LNCaP clone FGC (cell line): ENCODE measurements around the gene DCAF16.
A peak's percentile ranks its signal among the peaks of the same experiment; 100 is the strongest.

Experiments used
- DNase-seq: peaks from one replicate; pipeline ENCODE4 v3.0.0-alpha.2; 2011; ENCODE audit warnings: low read depth
- H3K4me3 ChIP-seq: 2 replicates; pipeline ENCODE4 v1.5.1; 2011; ENCODE audit warnings: mild to moderate bottlenecking, low read depth, low read length, control low read depth
- TF ChIP-seq, protein P1 (sequence below): IDR thresholded peaks from 2 replicates; pipeline ENCODE4 v1.5.1; 2012; ENCODE audit warnings: mild to moderate bottlenecking; ENCODE audit not compliant: control insufficient read depth, insufficient read depth; ENCODE audit errors: extremely low read depth

Gene DCAF16

DNA sequence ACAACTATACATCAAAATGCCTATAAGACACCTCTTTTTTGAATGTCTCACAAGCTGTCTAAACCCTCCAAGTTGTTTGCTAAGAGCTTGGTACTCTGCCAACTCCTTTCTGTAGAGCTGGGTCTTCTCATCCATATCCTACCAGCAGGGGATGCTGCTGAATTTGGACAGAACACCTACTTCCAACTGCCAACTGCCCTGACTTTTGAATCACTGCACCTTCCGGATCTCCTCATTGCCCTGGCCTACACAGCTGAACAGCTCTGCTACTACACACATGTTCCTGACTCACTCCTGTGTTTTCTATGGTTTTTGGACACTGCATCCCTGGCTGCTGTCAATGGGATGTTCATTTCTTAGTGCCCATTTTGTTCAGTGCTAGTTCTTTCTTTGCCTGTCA, 47.8 kb downstream of the DCAF16 start:
- TF ChIP-seq, protein P1, sequence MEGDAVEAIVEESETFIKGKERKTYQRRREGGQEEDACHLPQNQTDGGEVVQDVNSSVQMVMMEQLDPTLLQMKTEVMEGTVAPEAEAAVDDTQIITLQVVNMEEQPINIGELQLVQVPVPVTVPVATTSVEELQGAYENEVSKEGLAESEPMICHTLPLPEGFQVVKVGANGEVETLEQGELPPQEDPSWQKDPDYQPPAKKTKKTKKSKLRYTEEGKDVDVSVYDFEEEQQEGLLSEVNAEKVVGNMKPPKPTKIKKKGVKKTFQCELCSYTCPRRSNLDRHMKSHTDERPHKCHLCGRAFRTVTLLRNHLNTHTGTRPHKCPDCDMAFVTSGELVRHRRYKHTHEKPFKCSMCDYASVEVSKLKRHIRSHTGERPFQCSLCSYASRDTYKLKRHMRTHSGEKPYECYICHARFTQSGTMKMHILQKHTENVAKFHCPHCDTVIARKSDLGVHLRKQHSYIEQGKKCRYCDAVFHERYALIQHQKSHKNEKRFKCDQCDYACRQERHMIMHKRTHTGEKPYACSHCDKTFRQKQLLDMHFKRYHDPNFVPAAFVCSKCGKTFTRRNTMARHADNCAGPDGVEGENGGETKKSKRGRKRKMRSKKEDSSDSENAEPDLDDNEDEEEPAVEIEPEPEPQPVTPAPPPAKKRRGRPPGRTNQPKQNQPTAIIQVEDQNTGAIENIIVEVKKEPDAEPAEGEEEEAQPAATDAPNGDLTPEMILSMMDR = peak; percentile 34
- peak; percentile 21 for DNase-seq
- no peak overlapping the region for H3K4me3 ChIP-seq

DNA sequence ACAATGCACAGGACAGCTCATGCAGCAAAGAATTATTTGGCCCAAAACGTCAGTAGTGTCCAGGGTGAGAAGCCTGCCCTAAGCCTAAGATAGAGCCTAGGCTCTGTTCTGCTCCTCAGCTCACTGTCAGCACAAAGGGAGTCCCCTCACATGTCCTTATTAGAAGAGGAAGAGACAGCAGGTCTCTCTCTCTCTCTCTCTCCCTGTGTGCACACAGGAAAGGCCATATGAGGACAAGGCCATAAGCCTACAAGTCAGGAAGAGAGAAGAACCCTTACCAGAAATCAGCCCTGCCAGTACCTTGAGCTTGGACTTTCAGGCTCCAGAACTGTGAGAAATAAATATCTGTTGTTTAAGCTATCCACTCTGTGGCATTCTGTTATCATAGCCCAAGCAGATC, 49.5 kb downstream of the DCAF16 start:
- no peak overlapping the region for H3K4me3 ChIP-seq
- no peak for DNase-seq
- TF ChIP-seq, protein P1 = no peak

DNA sequence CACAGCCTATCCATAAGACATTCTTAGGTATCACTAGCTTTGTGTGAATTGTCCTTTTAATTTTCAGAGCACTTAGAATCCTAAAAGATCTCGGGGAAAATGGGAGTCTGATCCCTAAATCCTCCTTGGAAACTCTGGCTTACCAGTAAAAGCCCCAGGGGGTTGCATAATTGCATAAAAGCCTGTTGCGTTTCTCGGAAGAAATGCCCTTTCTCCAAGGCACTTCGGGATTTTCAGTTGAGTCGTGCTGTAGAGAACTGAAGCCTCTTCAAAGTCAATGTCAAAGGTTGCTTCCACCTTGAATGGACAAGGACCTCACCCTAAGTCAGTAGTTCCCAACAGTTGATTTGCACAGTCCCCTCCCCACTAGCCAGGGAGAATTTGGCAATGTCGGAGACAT, 49.9 kb downstream of the DCAF16 start:
- DNase-seq = no peak
- H3K4me3 ChIP-seq = no peak overlapping the region
- TF ChIP-seq, protein P1 = no peak

DNA sequence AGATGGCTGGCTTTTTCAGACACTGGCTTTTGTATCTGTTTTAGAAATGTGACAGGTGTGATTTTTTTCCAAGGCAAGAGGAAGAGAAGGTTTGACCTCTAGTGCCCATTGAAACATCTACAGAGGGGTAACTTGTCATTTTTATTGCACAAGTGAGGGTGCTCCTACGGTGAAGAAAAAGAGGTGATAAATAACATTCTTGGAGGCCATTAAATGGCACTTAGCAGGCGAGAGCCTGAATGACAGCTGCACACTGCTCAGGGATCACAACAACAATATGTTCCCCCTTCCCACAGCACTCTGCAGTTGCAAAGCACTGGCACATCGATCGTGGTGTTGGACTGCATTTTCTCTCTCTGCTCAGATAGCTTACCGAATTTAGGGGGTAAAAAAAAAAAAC, 52.1 kb downstream of the DCAF16 start:
- no peak overlapping the region for H3K4me3 ChIP-seq
- no peak for DNase-seq
- TF ChIP-seq, protein P1 = no peak

DNA sequence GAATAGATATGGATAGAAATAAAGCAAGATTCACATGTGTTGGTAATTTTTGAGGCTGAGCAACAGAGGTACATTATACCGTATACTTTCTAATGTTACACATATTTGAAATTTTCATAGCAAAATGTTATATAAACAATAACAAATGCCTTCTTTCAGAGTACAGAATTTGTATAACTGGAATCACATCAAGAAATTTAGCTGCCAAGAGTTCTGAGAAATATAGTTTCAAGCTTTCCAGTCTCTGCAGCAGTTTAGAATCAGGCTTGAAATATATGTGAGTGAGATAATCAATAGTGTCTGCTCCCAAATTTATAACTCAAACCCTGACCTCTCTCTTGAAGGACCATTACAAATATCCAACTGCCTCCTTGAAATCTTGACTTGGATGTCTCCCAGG, 52.9 kb downstream of the DCAF16 start:
- DNase-seq = no peak
- TF ChIP-seq, protein P1 = no peak
- H3K4me3 ChIP-seq = no peak overlapping the region

DNA sequence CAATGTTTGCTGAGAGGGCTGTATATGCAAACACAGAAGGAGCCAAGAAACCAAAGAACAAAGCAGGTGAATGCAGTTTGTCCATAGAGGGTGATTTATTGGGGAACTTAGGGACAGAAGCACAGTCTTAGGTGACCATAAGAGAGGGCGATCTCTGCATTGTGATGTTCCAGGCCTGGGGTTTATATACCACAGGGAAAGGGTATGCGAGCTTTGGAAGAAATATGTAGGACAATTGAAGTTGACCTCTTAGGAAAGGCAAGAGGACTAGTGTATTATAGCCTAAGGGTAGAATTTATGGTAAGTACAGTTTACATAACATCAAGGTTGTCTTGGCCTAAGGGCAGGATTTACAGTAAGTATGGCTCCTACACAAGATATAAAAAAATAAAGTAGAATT, 56.9 kb downstream of the DCAF16 start:
- TF ChIP-seq, protein P1 = no peak
- H3K4me3 ChIP-seq = no peak overlapping the region
- peak; percentile 21 for DNase-seq
